ENCODE results near the gene CSTF3.

DNA sequence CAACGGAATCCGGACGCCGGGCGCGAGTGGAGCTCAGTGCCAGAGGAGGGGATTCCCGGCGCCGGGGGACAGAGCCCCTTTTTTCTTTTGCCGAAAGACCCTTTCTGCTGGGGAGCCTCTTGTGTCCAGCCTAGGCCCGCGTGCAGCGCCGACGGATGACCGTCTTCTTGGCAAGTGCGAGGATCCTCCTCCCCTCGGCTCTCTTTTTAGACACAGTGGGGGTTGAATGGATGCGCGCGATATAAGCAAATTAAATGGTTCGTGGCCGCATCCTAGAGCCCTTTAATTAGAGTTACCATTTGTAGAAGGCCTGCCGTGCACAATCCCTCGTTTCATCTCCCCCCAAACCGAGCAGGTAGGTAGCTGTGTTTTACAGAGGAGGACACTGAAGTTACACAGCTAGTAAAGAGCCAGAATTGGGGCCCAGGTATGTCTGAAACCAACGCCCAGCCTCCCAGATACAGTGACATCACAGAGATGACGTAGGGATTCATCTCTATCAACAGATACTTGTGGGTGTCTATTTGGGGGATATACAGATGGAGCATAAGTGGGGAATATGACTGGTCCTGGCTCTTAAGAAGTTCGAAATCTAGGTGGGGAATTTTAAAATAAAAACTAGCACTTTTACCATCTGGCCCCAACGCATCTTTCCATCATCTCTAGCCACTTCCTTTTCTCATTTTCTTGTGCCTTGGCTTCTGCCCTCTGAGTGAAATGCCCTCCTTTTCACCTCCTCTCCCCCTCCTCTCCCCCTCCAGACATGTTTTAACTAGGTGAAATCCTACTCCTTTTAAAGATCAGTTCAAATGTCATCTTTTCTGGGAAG lies 121.0 kb downstream of the CSTF3 start:
- TF ChIP-seq POLR2A (IDR thresholded peaks at IDR 0.05; ENCODE audit: low read depth, low read length) (no peak), MAZ (IDR thresholded peaks at IDR 0.05; ENCODE audit: borderline replicate concordance, low read depth, low read length) (no peak), FOS (IDR thresholded peaks at IDR 0.05; ENCODE audit: low read depth, low read length) (no peak), CEBPB (IDR thresholded peaks at IDR 0.05; ENCODE audit: low read depth, low read length) (no peak), SMC3 (IDR thresholded peaks at IDR 0.05; ENCODE audit: low read depth, low read length) (no peak), MAFK (IDR thresholded peaks at IDR 0.05; ENCODE audit: low read depth, low read length) (no peak)
- TF ChIP-seq, protein P1, sequence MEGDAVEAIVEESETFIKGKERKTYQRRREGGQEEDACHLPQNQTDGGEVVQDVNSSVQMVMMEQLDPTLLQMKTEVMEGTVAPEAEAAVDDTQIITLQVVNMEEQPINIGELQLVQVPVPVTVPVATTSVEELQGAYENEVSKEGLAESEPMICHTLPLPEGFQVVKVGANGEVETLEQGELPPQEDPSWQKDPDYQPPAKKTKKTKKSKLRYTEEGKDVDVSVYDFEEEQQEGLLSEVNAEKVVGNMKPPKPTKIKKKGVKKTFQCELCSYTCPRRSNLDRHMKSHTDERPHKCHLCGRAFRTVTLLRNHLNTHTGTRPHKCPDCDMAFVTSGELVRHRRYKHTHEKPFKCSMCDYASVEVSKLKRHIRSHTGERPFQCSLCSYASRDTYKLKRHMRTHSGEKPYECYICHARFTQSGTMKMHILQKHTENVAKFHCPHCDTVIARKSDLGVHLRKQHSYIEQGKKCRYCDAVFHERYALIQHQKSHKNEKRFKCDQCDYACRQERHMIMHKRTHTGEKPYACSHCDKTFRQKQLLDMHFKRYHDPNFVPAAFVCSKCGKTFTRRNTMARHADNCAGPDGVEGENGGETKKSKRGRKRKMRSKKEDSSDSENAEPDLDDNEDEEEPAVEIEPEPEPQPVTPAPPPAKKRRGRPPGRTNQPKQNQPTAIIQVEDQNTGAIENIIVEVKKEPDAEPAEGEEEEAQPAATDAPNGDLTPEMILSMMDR (conservative IDR thresholded peaks at IDR 0.05; ENCODE audit: low read depth, low read length) = no peak
- TF ChIP-seq, protein P2, sequence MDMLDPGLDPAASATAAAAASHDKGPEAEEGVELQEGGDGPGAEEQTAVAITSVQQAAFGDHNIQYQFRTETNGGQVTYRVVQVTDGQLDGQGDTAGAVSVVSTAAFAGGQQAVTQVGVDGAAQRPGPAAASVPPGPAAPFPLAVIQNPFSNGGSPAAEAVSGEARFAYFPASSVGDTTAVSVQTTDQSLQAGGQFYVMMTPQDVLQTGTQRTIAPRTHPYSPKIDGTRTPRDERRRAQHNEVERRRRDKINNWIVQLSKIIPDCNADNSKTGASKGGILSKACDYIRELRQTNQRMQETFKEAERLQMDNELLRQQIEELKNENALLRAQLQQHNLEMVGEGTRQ (IDR thresholded peaks at IDR 0.05; ENCODE audit: low read depth, low read length) = no peak
